ENCODE data around the gene SGIP1.

GRCh38 chr1:66549017-66549416 is 15.1 kb downstream of the SGIP1 start:
- no peak for TF ChIP-seq CTCF (IDR thresholded peaks at IDR 0.05)
- no peak for TF ChIP-seq ZFX (IDR thresholded peaks at IDR 0.05; ENCODE audit: borderline replicate concordance)

Measured in 22Rv1 (cell line).